Fibroblast of mammary gland (primary cell): ENCODE results near the gene SORCS3.

Source experiments
- DNase-seq: peaks from one replicate; pipeline ENCODE4 v3.0.0-alpha.2; 2010; ENCODE audit warnings: low read depth
- H3K4me3 ChIP-seq: 2 replicates; pipeline ENCODE4 v1.5.1; 2011; ENCODE audit warnings: low read depth, mild to moderate bottlenecking, low read length, moderate library complexity; ENCODE audit not compliant: control insufficient read depth
- CTCF ChIP-seq: conservative IDR thresholded peaks from 2 replicates; pipeline ENCODE4 v1.5.1; 2011; ENCODE audit warnings: low read depth, low read length, inconsistent platforms; ENCODE audit not compliant: control insufficient read depth, insufficient read depth

Gene SORCS3

GRCh38 chr10:105185161-105185560 lies 544.1 kb downstream of the SORCS3 start:
- no peak overlapping the region for H3K4me3 ChIP-seq
- peak; percentile 4 for DNase-seq
- no peak for TF ChIP-seq CTCF

DNA sequence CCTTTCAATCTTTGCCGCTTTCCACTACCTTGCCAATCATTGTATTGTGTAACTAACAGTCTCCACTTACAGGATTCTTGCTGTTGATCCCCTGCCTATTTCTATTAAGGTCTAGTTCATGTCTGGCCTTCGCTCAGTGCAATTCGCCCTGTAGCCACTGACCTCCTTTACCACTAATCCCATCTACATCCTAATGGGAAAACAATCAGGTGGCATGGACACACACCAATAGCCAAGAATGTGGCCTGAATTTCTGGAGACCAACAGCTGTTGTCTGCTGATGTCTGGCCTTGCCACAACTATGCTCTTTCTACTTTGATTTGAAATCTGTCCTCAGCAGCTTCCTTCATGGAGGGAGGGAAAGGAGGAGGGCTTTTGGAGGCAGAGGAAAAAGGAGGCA lies 546.2 kb downstream of the SORCS3 start:
- DNase-seq = no peak
- TF ChIP-seq CTCF = no peak

DNA sequence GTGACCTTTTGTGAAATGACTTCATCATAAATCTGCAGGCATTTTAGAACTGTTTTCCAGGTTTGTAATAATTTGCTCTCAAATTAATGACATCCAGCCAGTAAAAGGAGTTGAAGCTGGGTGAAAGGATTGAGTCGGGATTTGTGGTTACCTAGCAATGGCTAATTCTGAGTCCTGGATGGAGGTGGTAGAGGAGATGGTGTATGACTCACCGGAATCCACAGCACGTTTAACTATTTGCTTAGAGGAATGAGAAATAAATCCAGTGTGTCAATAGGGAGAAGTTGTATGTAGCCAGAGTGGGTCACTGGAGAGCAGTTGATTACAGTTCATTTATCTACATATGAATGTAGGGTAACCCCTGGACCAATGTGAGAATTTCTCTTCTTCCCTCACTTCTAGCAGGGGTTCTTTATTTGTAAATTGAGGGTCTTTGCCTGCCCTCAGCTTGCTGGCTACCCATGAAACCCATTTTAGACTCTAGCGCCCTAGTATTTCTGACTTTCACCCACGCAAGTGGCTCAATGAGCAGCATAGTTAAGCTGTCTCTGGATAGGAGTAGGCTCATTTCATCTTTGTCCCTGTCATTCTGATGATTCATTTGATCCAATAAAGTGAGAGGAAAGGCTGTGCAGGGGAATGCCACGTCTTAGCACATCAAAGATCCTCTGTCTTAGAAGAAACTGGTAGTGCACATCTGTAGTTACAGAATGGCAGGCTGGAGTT lies 547.8 kb downstream of the SORCS3 start:
- no peak overlapping the region for H3K4me3 ChIP-seq
- TF ChIP-seq CTCF = no peak
- DNase-seq = peak; percentile 44

More for the DNA sequence above, 546.2 kb downstream of the SORCS3 start:
- H3K4me3 ChIP-seq = no peak overlapping the region

GRCh38 chr10:105189463-105189800 lies 548.3 kb downstream of the SORCS3 start:
- peak; percentile 42 for DNase-seq
- TF ChIP-seq CTCF = no peak
- H3K4me3 ChIP-seq = no peak overlapping the region

DNA sequence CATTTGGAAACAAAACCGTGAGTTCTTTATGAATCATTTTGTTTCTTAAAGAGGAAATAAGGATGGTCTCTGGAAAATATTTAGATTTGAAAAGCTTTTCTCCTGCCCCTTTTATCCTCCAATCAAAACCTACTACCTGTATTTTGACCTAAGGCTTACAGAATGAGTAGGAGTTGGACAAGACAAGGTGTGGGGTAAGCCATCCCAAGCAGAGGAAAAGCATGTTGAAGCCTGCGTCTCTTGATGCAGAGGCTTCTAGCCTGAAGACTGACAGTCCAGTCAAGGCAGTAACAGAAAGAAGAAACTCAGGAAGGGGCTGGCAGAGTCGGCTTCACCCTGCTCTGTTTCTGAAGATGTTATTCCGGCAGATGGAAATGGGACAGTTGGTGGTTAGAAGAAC lies 551.1 kb downstream of the SORCS3 start:
- TF ChIP-seq CTCF = no peak
- no peak overlapping the region for H3K4me3 ChIP-seq
- no peak for DNase-seq

- no peak for TF ChIP-seq CTCF
- no peak for DNase-seq
- no peak overlapping the region for H3K4me3 ChIP-seq
Observed at GRCh38 chr10:105192861-105193260, 551.8 kb downstream of the SORCS3 start.

GRCh38 chr10:105195831-105196230 lies 554.7 kb downstream of the SORCS3 start:
- no peak for TF ChIP-seq CTCF
- DNase-seq = no peak
- H3K4me3 ChIP-seq = no peak overlapping the region
